Parathyroid adenoma (tissue), 2 donors: Measurements from ENCODE around the gene KDM5C.
"Not testable (repeated sequence)": the region's sequence is repeated elsewhere in the genome, so short reads cannot be mapped to it uniquely, and the experiment has no call there.

Experiments
- H2AFZ ChIP-seq: fragments of 300-600 bp; sonication (generic); one replicate; pipeline ENCODE4 v1.7.0; 2017; ENCODE audit warnings: antibody characterized with exemption, mild to moderate bottlenecking
- H3K27ac ChIP-seq: fragments of 300-600 bp; sonication (generic); one replicate; pipeline ENCODE4 v1.7.0; 2017
- H3K27me3 ChIP-seq: fragments of 300-600 bp; sonication (generic); one replicate; pipeline ENCODE4 v1.7.0; 2017; ENCODE audit warnings: low read length; ENCODE audit not compliant: control insufficient read depth, insufficient read depth
- H3K36me3 ChIP-seq: fragments of 300-600 bp; sonication (generic); one replicate; pipeline ENCODE4 v1.7.0; 2017; ENCODE audit warnings: low read length; ENCODE audit not compliant: control insufficient read depth, insufficient read depth
- H3K4me1 ChIP-seq: fragments of 300-600 bp; sonication (generic); one replicate; pipeline ENCODE4 v1.7.0; 2017; ENCODE audit warnings: control low read depth
- H3K4me2 ChIP-seq: fragments of 300-600 bp; sonication (generic); one replicate; pipeline ENCODE4 v1.7.0; 2017; ENCODE audit warnings: low read length
- H3K4me3 ChIP-seq: fragments of 300-600 bp; sonication (generic); one replicate; pipeline ENCODE4 v1.7.0; 2017; ENCODE audit warnings: low read depth, low read length
- H3K79me2 ChIP-seq: fragments of 300-600 bp; sonication (generic); one replicate; pipeline ENCODE4 v1.7.0; 2017; ENCODE audit warnings: control low read depth
- H3K9ac ChIP-seq: fragments of 300-600 bp; sonication (generic); one replicate; pipeline ENCODE4 v1.7.0; 2017; ENCODE audit warnings: mild to moderate bottlenecking
- H3K9me3 ChIP-seq: fragments of 300-600 bp; sonication (generic); one replicate; pipeline ENCODE4 v1.7.0; 2017; ENCODE audit warnings: low read length; ENCODE audit not compliant: control insufficient read depth
- TF ChIP-seq, protein P1 (sequence below): fragments of 300-600 bp; sonication (generic); IDR thresholded peaks from one replicate; pipeline ENCODE4 v1.7.0; 2017; ENCODE audit warnings: antibody characterized with exemption, mild to moderate bottlenecking
- donor health status: primary hyperparathyroidism.

KDM5C gene

GRCh38 chrX:53166103-53166502 is 58.9 kb downstream of the KDM5C start:
- H3K27ac ChIP-seq: no peak overlapping the region
- H3K4me2 ChIP-seq: no peak overlapping the region
- H2AFZ ChIP-seq: no peak overlapping the region
- H3K4me1 ChIP-seq: no peaks in the 10 kb centered on the region
- no peaks in the 10 kb centered on the region for H3K79me2 ChIP-seq
- no peaks in the 10 kb centered on the region for H3K36me3 ChIP-seq
- H3K9me3 ChIP-seq: no peaks in the 10 kb centered on the region
- no peak overlapping the region for H3K4me3 ChIP-seq
- TF ChIP-seq, protein P1, sequence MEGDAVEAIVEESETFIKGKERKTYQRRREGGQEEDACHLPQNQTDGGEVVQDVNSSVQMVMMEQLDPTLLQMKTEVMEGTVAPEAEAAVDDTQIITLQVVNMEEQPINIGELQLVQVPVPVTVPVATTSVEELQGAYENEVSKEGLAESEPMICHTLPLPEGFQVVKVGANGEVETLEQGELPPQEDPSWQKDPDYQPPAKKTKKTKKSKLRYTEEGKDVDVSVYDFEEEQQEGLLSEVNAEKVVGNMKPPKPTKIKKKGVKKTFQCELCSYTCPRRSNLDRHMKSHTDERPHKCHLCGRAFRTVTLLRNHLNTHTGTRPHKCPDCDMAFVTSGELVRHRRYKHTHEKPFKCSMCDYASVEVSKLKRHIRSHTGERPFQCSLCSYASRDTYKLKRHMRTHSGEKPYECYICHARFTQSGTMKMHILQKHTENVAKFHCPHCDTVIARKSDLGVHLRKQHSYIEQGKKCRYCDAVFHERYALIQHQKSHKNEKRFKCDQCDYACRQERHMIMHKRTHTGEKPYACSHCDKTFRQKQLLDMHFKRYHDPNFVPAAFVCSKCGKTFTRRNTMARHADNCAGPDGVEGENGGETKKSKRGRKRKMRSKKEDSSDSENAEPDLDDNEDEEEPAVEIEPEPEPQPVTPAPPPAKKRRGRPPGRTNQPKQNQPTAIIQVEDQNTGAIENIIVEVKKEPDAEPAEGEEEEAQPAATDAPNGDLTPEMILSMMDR: no peak
- no peak overlapping the region for H3K9ac ChIP-seq
- no peaks in the 10 kb centered on the region for H3K27me3 ChIP-seq

GRCh38 chrX:53164566-53164965 is 60.4 kb downstream of the KDM5C start:
- H3K27me3 ChIP-seq, H2AFZ ChIP-seq, H3K36me3 ChIP-seq, H3K4me3 ChIP-seq, H3K4me1 ChIP-seq, H3K9ac ChIP-seq, H3K27ac ChIP-seq, H3K4me2 ChIP-seq, H3K79me2 ChIP-seq, H3K9me3 ChIP-seq: not testable (repeated sequence)

DNA sequence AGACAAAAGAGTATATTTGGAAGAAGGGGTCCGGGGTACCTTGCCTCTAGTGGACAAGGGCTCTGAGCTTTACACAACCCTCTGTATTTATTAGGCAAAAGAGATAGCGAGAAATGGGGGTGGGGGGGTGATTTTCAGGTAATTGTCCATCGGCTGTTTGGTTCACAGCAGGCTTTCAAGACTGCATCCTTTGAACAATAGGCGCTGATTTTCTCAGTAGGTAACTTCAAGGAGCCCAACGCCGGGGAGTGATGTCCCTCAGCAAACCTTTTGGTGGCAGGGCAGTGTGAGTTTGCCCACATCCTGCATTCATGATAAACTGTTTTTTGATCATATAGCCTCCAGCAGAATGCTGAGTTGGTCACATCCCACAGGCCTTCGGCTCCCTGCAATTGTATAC is 61.6 kb downstream of the KDM5C start:
- Histone ChIP-seq H3K79me2 (no peaks in the 10 kb centered on the region), H3K4me3 (no peak overlapping the region), H3K4me2 (no peak overlapping the region), H2AFZ (no peak overlapping the region), H3K36me3 (no peaks in the 10 kb centered on the region), H3K27me3 (no peaks in the 10 kb centered on the region), H3K27ac (no peak overlapping the region), H3K9ac (no peak overlapping the region), H3K4me1 (no peaks in the 10 kb centered on the region), H3K9me3 (no peaks in the 10 kb centered on the region)
- TF ChIP-seq, protein P1: no peak

DNA sequence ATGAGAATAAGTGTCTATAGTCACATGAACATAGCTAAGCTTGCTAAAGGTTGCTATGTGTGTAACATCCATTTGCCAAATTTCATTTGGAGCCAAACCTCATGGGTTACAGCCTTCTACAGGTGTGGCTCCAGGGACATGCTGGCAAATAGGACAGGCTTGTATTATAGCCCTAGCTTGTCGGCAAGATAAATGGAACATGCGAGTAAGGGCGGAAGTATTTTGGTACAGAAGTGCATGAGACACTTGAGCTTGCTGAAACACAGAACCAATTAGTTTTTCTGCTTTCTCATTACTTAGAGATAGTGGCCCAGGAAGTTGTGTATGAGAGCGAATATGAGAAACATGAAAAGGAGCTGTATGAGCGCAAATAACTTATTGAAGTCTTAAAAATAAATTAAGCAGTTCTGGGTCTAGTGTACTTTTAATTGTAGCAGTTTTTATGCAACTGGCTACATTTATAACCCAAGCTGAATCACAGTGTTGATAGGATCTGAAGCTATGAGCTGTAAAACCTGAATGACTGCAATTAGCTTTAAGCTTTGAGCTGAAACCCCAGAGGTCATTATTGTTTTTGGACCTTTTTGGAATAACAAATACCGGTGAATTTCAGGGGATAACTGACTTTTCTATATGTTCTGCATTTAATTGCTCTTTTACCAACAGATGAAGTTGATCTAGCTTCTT is 64.6 kb downstream of the KDM5C start:
- H3K9ac ChIP-seq: no peak overlapping the region
- H3K79me2 ChIP-seq: no peaks in the 10 kb centered on the region
- no peaks in the 10 kb centered on the region for H3K9me3 ChIP-seq
- no peaks in the 10 kb centered on the region for H3K27me3 ChIP-seq
- no peak overlapping the region for H3K27ac ChIP-seq
- H3K4me2 ChIP-seq: no peak overlapping the region
- TF ChIP-seq, protein P1: no peak
- no peak overlapping the region for H2AFZ ChIP-seq
- H3K4me3 ChIP-seq: no peak overlapping the region
- no peaks in the 10 kb centered on the region for H3K4me1 ChIP-seq
- no peaks in the 10 kb centered on the region for H3K36me3 ChIP-seq

- Histone ChIP-seq H3K36me3 (no peaks in the 10 kb centered on the region), H3K4me1 (no peaks in the 10 kb centered on the region), H2AFZ (no peak overlapping the region), H3K9ac (no peak overlapping the region), H3K27ac (no peak overlapping the region), H3K9me3 (no peaks in the 10 kb centered on the region), H3K27me3 (no peaks in the 10 kb centered on the region), H3K79me2 (no peaks in the 10 kb centered on the region), H3K4me2 (no peak overlapping the region), H3K4me3 (no peak overlapping the region)
- TF ChIP-seq, protein P1: no peak
These were observed 65.8 kb downstream of the KDM5C start for GRCh38 chrX:53159184-53159583.
